ENCODE results near the gene CBLL1. TPM values are rescaled to one million over a fixed set of nuclear protein-coding genes. Genes with fewer than 3 reads are reported as not detected.

CBLL1 gene
- 10 to 100 TPM; 38.7 to 40.4 TPM for total RNA-seq

- Mint-ChIP-seq H3K9me3 (no peaks in the 10 kb centered on the region), H3K4me3 (peak within 1 kb of the TSS; percentile 97), H3K27me3 (no peaks in the 10 kb centered on the region), H3K27ac (peak within 1 kb of the TSS; percentile 100), H3K36me3 (peaks cover 4% of the 10 kb centered on the region), H3K4me1 (ENCODE audit: low read depth) (peaks cover 49% of the 10 kb centered on the region)
- ChIA-PET POLR2A (interaction anchor here (0.7 to 2.5 kb wide), 15 partner anchors 9 to 575 kb away, joined by 3 to 15 read pairs (median 5); partner anchors contain the start of genes BCAP29, COG5, DLD and DUS4L), CTCF (interaction anchor here (0.7 to 11.2 kb wide), 24 partner anchors 9 to 575 kb away, joined by 3 to 333 read pairs (median 4); partner anchors contain the start of genes COG5, DLD, DUS4L and HBP1)
- intact Hi-C loops (cut with micrococcal nuclease), result loop anchor here (1.0 to 5.0 kb wide), 9 partner anchors 72 to 824 kb away; partner anchors contain the start of genes COG5, DLD, DNAJB9 and DUS4L
- DNase-seq, result peak; percentile 99
These were observed at the start of gene CBLL1 for GRCh38 chr7:107743567-107744344. Gene CBLL1, plus strand, starts transcription at chr7:107744142. Its CDS starts 22 bp downstream, at chr7:107744164.

DNA sequence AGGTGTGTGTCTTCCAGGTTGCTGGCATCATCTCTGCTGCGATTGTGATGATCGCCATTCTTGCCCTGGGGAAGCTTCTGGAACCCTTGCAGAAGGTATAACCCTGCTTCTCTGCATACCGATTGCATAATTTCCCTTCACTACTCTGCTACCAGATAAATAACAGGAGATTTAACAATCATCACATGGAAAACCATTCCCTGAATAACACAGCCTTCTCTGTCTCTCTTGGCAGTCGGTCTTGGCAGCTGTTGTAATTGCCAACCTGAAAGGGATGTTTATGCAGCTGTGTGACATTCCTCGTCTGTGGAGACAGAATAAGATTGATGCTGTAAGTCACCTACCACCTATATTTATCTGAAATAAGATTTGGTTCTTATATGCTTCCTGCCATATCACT is 49.6 kb upstream of the CBLL1 start:
- CTCF ChIA-PET, result no interaction called here
- Mint-ChIP-seq H3K4me1 (ENCODE audit: low read depth) (peaks cover 5% of the 10 kb centered on the region), H3K27me3 (peaks cover 14% of the 10 kb centered on the region), H3K4me3 (no peak overlapping the region), H3K27ac (no peak overlapping the region), H3K36me3 (peaks cover 10% of the 10 kb centered on the region), H3K9me3 (no peaks in the 10 kb centered on the region)
- intact Hi-C loops (cut with micrococcal nuclease), result no loop called here
- POLR2A ChIA-PET, result no interaction called here
- DNase-seq, result no peak

DNA sequence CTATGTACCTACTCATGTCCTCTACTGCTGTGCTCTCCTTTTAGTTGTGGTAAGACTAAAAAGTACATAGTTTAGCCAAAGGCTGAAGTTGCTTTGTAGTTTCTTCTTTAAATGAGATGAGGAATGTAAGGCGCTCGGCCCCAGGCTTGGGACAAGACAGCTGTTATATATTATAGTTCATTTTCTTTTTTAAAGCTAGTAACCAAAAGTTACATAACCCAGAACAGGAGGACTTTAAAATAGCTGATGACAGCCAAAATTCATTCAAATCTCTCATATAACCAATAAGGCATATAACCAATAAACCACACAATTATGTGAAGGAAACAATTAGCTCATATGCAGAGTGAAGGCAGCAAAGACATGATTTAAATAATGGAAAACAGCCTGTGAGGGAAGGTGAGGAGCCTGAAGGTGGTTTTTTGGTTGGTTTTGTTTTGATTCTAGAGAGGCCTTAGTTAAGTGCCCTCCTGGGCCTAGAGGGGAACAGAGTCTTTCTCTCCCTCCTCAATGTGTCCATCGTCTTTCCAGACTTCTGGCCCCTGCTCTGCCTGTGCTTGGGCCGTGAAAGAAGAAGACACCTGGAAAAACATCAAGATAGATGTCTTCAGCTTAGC is 47.5 kb upstream of the CBLL1 start:
- intact Hi-C loops (cut with micrococcal nuclease), result no loop called here
- Mint-ChIP-seq H3K27me3 (peaks cover 11% of the 10 kb centered on the region), H3K36me3 (peaks cover 7% of the 10 kb centered on the region), H3K4me1 (ENCODE audit: low read depth) (peaks cover 5% of the 10 kb centered on the region), H3K27ac (no peak overlapping the region), H3K4me3 (no peak overlapping the region), H3K9me3 (no peaks in the 10 kb centered on the region)
- DNase-seq, result no peak
- POLR2A ChIA-PET, result no interaction called here
- CTCF ChIA-PET, result interaction anchor here (0.6 to 0.7 kb wide), 2 partner anchors 15 to 1890 kb away, joined by 3 to 4 read pairs; no protein-coding TSS in a partner anchor

GRCh38 chr7:107697321-107698049 is 46.5 kb upstream of the CBLL1 start:
- Mint-ChIP-seq H3K4me1 (ENCODE audit: low read depth) (peaks cover 5% of the 10 kb centered on the region), H3K36me3 (peaks cover 7% of the 10 kb centered on the region), H3K9me3 (no peaks in the 10 kb centered on the region), H3K27me3 (peaks cover 4% of the 10 kb centered on the region), H3K27ac (no peak overlapping the region), H3K4me3 (no peak overlapping the region)
- CTCF ChIA-PET, result no interaction called here
- no peak for DNase-seq
- POLR2A ChIA-PET, result no interaction called here
- intact Hi-C loops (cut with micrococcal nuclease), result no loop called here

GRCh38 chr7:107700570-107700969 is 43.4 kb upstream of the CBLL1 start:
- Mint-ChIP-seq H3K36me3 (peaks cover 9% of the 10 kb centered on the region), H3K27me3 (peaks cover 2% of the 10 kb centered on the region), H3K27ac (no peak overlapping the region), H3K9me3 (no peaks in the 10 kb centered on the region), H3K4me1 (ENCODE audit: low read depth) (peaks cover 9% of the 10 kb centered on the region), H3K4me3 (no peak overlapping the region)
- DNase-seq, result no peak
- intact Hi-C loops (cut with micrococcal nuclease), result no loop called here
- ChIA-PET CTCF (no interaction called here), POLR2A (no interaction called here)

DNA sequence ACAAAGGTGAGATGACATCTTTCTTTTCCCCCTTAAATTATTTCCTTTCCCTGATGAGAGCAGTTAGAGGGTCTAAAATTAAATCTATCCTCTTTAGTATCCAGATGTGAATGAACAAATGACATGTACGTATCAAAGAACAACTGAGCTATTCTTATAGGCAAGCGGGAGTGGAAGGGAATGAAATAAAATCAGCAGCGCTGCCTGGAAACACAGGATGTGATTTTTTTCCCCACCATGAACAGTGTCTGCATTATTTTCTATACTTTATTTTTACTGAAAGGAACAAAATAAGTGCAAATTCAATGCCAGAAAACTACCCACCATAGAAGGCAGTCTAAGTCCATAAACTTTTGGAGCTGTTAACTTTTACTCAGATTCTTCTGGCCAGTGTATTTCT is 42.8 kb upstream of the CBLL1 start:
- Mint-ChIP-seq H3K4me3 (no peak overlapping the region), H3K36me3 (peaks cover 9% of the 10 kb centered on the region), H3K9me3 (no peaks in the 10 kb centered on the region), H3K27me3 (peaks cover 2% of the 10 kb centered on the region), H3K4me1 (ENCODE audit: low read depth) (peaks cover 9% of the 10 kb centered on the region), H3K27ac (no peak overlapping the region)
- POLR2A ChIA-PET, result no interaction called here
- CTCF ChIA-PET, result no interaction called here
- DNase-seq, result no peak
- intact Hi-C loops (cut with micrococcal nuclease), result no loop called here

DNA sequence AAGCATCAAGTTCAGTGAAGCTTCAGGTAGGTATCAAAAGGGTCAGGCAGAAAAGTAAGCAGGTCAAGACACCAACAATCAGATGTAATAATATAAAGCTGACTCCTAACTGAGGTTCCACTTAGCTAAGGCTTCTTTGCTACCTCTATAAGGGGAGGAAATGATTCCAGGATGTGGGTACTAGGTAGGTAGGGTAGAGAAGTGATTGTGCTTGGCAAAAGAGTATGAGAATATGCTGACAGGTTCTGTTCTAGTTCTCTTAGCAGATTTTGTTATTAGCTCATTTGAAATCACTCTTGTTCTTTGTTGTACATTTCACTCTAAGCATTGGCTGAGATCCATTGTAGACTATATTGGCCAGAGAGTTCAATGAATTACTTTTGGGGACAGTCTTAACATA is 40.7 kb upstream of the CBLL1 start:
- no peak for DNase-seq
- Mint-ChIP-seq H3K4me1 (ENCODE audit: low read depth) (peaks cover 4% of the 10 kb centered on the region), H3K36me3 (peaks cover 6% of the 10 kb centered on the region), H3K9me3 (no peaks in the 10 kb centered on the region), H3K27me3 (peaks cover 2% of the 10 kb centered on the region), H3K27ac (no peak overlapping the region), H3K4me3 (no peak overlapping the region)
- CTCF ChIA-PET, result interaction anchor here (1.5 kb wide), 1 partner anchor 23 kb away, joined by 4 read pairs; no protein-coding TSS in a partner anchor
- intact Hi-C loops (cut with micrococcal nuclease), result no loop called here
- POLR2A ChIA-PET, result no interaction called here

DNA sequence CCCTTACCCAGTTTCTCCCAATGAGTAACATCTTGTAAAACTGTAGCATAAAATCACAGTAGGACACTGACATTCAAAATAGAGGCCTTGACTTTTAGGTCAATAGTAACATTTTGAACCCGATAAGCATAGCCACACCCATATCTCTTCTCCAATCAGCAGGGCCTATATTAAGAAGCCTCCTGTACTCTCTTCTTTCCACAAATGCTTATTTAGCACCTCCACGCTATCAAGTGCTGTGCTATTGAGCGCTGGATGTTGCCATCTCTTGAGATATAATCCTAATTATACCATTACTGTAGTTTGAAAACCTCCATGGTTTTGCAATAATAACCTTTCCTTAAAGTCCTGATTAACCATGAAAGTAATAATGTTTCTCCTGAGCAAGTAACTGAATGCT is 40.1 kb upstream of the CBLL1 start:
- H3K4me3 Mint-ChIP-seq, result no peak overlapping the region
- peaks cover 5% of the 10 kb centered on the region for H3K27me3 Mint-ChIP-seq
- ChIA-PET POLR2A (no interaction called here), CTCF (no interaction called here)
- peaks cover 4% of the 10 kb centered on the region for H3K4me1 Mint-ChIP-seq (ENCODE audit: low read depth)
- H3K36me3 Mint-ChIP-seq, result peaks cover 6% of the 10 kb centered on the region
- no peaks in the 10 kb centered on the region for H3K9me3 Mint-ChIP-seq
- intact Hi-C loops (cut with micrococcal nuclease), result no loop called here
- DNase-seq, result no peak
- no peak overlapping the region for H3K27ac Mint-ChIP-seq

DNA sequence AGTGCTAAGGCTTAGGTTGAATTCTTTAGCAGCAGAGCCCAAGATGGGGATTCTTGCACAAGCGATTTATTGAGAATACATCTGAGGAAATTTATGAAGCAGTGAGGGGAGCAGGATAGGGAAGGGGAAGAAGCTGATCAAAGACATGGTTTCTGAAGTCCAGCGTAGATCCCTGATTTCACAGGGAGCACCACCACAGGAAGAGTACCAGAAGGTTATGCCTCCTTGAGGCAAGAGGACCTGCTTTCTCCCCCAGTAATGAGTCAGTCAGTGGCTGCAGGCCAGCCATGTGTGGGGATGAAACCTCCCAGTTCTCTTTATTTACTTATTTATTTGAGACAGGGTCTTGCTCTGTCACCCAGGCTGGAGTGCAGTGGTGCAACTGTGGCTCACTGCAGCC is 35.0 kb upstream of the CBLL1 start:
- Mint-ChIP-seq H3K27me3 (peaks cover 5% of the 10 kb centered on the region), H3K9me3 (no peaks in the 10 kb centered on the region), H3K36me3 (peaks cover 4% of the 10 kb centered on the region), H3K4me3 (peak overlapping the region; percentile 20), H3K27ac (no peak overlapping the region), H3K4me1 (ENCODE audit: low read depth) (no peaks in the 10 kb centered on the region)
- POLR2A ChIA-PET, result no interaction called here
- intact Hi-C loops (cut with micrococcal nuclease), result no loop called here
- CTCF ChIA-PET, result interaction anchor here (1.3 kb wide), 1 partner anchor 11 kb away, joined by 4 read pairs; no protein-coding TSS in a partner anchor
- no peak for DNase-seq

GRCh38 chr7:107711301-107711700 is 32.6 kb upstream of the CBLL1 start:
- ChIA-PET POLR2A (no interaction called here), CTCF (interaction anchor here (0.6 to 1.7 kb wide), 5 partner anchors 14 to 918 kb away, joined by 3 to 6 read pairs (median 4); no protein-coding TSS in a partner anchor)
- Mint-ChIP-seq H3K27ac (no peak overlapping the region), H3K4me1 (ENCODE audit: low read depth) (no peaks in the 10 kb centered on the region), H3K36me3 (peaks cover 1% of the 10 kb centered on the region), H3K9me3 (no peaks in the 10 kb centered on the region), H3K4me3 (no peak overlapping the region), H3K27me3 (peaks cover 5% of the 10 kb centered on the region)
- no peak for DNase-seq
- intact Hi-C loops (cut with micrococcal nuclease), result no loop called here

GRCh38 chr7:107712025-107712424 is 31.9 kb upstream of the CBLL1 start:
- intact Hi-C loops (cut with micrococcal nuclease), result no loop called here
- peaks cover 5% of the 10 kb centered on the region for H3K27me3 Mint-ChIP-seq
- DNase-seq, result no peak
- ChIA-PET POLR2A (no interaction called here), CTCF (interaction anchor here (0.6 to 1.7 kb wide), 6 partner anchors 13 to 919 kb away, joined by 3 to 6 read pairs (median 4); no protein-coding TSS in a partner anchor)
- H3K27ac Mint-ChIP-seq, result no peak overlapping the region
- H3K36me3 Mint-ChIP-seq, result peaks cover 1% of the 10 kb centered on the region
- no peak overlapping the region for H3K4me3 Mint-ChIP-seq
- no peaks in the 10 kb centered on the region for H3K4me1 Mint-ChIP-seq (ENCODE audit: low read depth)
- no peaks in the 10 kb centered on the region for H3K9me3 Mint-ChIP-seq

- POLR2A ChIA-PET, result no interaction called here
These were observed 31.0 kb upstream of the CBLL1 start for GRCh38 chr7:107712896-107713295.

More at GRCh38 chr7:107712896-107713295, 31.0 kb upstream of the CBLL1 start:
- Mint-ChIP-seq H3K27me3 (peaks cover 5% of the 10 kb centered on the region), H3K9me3 (no peaks in the 10 kb centered on the region), H3K27ac (no peak overlapping the region), H3K4me3 (no peak overlapping the region), H3K4me1 (ENCODE audit: low read depth) (no peaks in the 10 kb centered on the region), H3K36me3 (peaks cover 1% of the 10 kb centered on the region)
- CTCF ChIA-PET, result interaction anchor here (0.6 to 1.7 kb wide), 3 partner anchors 11 to 29 kb away, joined by 3 to 6 read pairs (median 3); no protein-coding TSS in a partner anchor
- intact Hi-C loops (cut with micrococcal nuclease), result no loop called here
- DNase-seq, result no peak

Measured in activated CD4-positive, alpha-beta memory T cell treated with anti-CD3 and anti-CD28 coated beads for 36 hours (primary cell).